A673 (cell line): ENCODE results near the gene CHKB.

Experiments used
- CTCF ChIP-seq: fragments of 300-800, 200-600 bp; sonication (generic); conservative IDR thresholded peaks from 2 replicates; pipeline ENCODE4 v1.5.1; 2017; ENCODE audit warnings: low read depth, mild to moderate bottlenecking, antibody characterized with exemption, low read length, moderate library complexity, mixed read lengths
- EZH2 ChIP-seq: fragments of 200-600 bp; sonication (generic); IDR thresholded peaks from 2 replicates; pipeline ENCODE4 v1.6.1; 2017; ENCODE audit warnings: borderline replicate concordance, low read depth, mild to moderate bottlenecking, mixed read lengths, antibody characterized with exemption, low read length; ENCODE audit not compliant: poor library complexity, severe bottlenecking

- TF ChIP-seq CTCF (no peak), EZH2 (no peak)
Measured at GRCh38 chr22:50599816-50600455, 17.3 kb upstream of the CHKB start.
